Measurements from ENCODE around the gene DSP. TPM values are rescaled to one million over a fixed set of nuclear protein-coding genes. Genes with fewer than 3 reads are reported as not detected.

Gene DSP
- total and polyA plus RNA-seq, 2 of the 13 experiments (the other 11 are each of a cell fraction or from before 2014, with no cell fraction given), result 89.8 to 117 TPM

GRCh38 chr6:7604506-7604905 is 63.0 kb downstream of the DSP start:
- in situ Hi-C loops (cut with HindIII; ENCODE audit: extremely low pct_ligation_motif_present, low pct_unique_long_range_greater_than_20kb), result loop anchor here (25.0 kb wide), 1 partner anchor 917 kb away; no protein-coding TSS in a partner anchor
- POLR2A ChIA-PET, result no interaction called here

More at GRCh38 chr6:7604506-7604905, 63.0 kb downstream of the DSP start:
- intact Hi-C loops (cut with micrococcal nuclease; ENCODE audit: unreplicated experiment), result no loop called here
- Histone ChIP-seq H3K79me2 (ENCODE audit: insufficient read depth, low read length) (no peaks in the 10 kb centered on the region), H3K9ac (ENCODE audit: insufficient read depth, low read depth, low read length) (no peak overlapping the region), H4K20me1 (ENCODE audit: insufficient read depth, low read length) (no peaks in the 10 kb centered on the region), H3K27me3 (ENCODE audit: control insufficient read depth in 1 of 2, insufficient read depth in 2 of 2, low read length in 2 of 2) (no peaks in the 10 kb centered on the region), H3K36me3 (replicated peaks in 1 of 2; ENCODE audit: control insufficient read depth in 1 of 2, insufficient read depth in 2 of 2, low read length in 2 of 2) (peaks cover 22 to 86% of the 10 kb centered on the region in 2 experiments), H3K4me3 (replicated peaks in 1 of 3; ENCODE audit: insufficient read depth in 1 of 3, low read depth in 2 of 3, low read length in 3 of 3) (no peak overlapping the region), H2AFZ (ENCODE audit: low read length) (no peak overlapping the region), H3K27ac (ENCODE audit: extremely low read length, insufficient read depth, low read length) (no peak overlapping the region), H3K4me1 (ENCODE audit: insufficient read depth, low read length) (no peaks in the 10 kb centered on the region), H3K4me2 (ENCODE audit: low read depth, low read length) (no peak overlapping the region), H3K9me3 (ENCODE audit: low read length) (no peaks in the 10 kb centered on the region)
- no TSS peak for BruUV-seq (replicated peaks)
- no peak for ATAC-seq
- WGBS (ENCODE audit: low lambda C conversion rate), result 97% methylated on average over 2 of the region's 2 CpGs
- TF ChIP-seq ZNF724P (CRISPR knock-in tag; IDR thresholded peaks at IDR 0.05; ENCODE audit: borderline replicate concordance), result no peak
- no peak for TF ChIP-seq FOXP4 (CRISPR knock-in tag; IDR thresholded peaks at IDR 0.05)
- TF ChIP-seq RORA (CRISPR knock-in tag; IDR thresholded peaks at IDR 0.05), result no peak
- TF ChIP-seq ATF5 (CRISPR knock-in tag; IDR thresholded peaks at IDR 0.05; ENCODE audit: low read depth), result no peak
- no peak for TF ChIP-seq GLMP (CRISPR knock-in tag; IDR thresholded peaks at IDR 0.05; ENCODE audit: borderline replicate concordance)
- no peak for TF ChIP-seq ZNF543 (CRISPR knock-in tag; IDR thresholded peaks at IDR 0.05)
- TF ChIP-seq ERF (CRISPR knock-in tag; IDR thresholded peaks at IDR 0.05), result no peak
- TF ChIP-seq ZFP37 (CRISPR knock-in tag; IDR thresholded peaks at IDR 0.05; ENCODE audit: borderline replicate concordance), result no peak
- no peak for TF ChIP-seq HDAC6 (IDR thresholded peaks at IDR 0.05; ENCODE audit: low read depth, low read length)
- no peak for TF ChIP-seq ZNF468 (CRISPR knock-in tag; IDR thresholded peaks at IDR 0.05)
- TF ChIP-seq CBX1 (IDR thresholded peaks at IDR 0.05; ENCODE audit: low read depth), result no peak
- TF ChIP-seq PHF21A (CRISPR knock-in tag; IDR thresholded peaks at IDR 0.05), result no peak
- TF ChIP-seq FOXJ3 (CRISPR knock-in tag; IDR thresholded peaks at IDR 0.05; ENCODE audit: borderline replicate concordance), result no peak
- no peak for TF ChIP-seq KLF9 (CRISPR knock-in tag; IDR thresholded peaks at IDR 0.05; ENCODE audit: low read depth)
- CTCF ChIA-PET (ENCODE audit: low intra/inter-chr PET ratio, low total read pairs), result no interaction called here
- no peak for DNase-seq (ENCODE audit: low spot score)
- FAIRE-seq, result no peak
